Measurements from ENCODE around the gene SLC15A5.

SLC15A5 gene

GRCh38 chr12:16174282-16174681 lies 103.2 kb downstream of the SLC15A5 start:
- no peak for DNase-seq
- ATAC-seq = no peak

DNA sequence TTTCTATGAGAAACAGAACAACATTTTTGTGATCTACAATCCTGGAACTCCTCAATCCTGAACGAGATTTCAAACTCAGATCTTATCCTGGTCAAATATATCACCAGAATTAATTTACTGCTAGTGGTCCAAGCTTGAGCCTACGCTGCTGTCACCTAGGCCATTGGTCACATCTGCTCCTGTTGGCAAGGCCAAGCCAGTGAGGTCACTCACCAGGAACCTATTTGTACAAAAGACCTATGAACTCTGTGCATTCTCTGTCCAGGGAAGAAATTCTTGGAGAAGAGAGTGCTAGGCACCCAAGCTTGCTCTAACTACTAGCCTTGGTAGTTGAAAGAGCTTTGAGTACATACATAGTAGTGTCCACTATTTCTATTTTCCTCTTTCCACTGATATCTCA lies 106.1 kb downstream of the SLC15A5 start:
- no peak for ATAC-seq
- no peak for DNase-seq

DNA sequence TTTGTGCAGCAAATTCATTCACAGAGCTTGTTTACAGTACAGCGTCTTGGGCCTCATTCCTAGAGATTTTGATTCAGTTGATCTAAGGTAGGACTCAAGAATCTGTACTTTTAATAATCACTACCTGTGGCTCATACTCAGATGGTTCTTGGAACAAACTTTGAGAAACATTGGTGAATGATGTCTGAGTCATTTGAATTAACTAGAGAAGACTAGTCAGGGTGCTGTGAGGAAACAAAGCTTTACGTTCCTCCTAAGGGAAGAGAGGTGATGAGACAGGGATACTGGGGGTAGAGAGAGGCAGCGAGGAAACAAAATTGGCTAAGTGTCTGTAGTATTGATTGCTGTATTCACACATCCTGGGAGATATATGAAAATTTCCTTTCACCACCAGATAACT lies 109.4 kb downstream of the SLC15A5 start:
- DNase-seq (no peak), ATAC-seq (no peak)

DNA sequence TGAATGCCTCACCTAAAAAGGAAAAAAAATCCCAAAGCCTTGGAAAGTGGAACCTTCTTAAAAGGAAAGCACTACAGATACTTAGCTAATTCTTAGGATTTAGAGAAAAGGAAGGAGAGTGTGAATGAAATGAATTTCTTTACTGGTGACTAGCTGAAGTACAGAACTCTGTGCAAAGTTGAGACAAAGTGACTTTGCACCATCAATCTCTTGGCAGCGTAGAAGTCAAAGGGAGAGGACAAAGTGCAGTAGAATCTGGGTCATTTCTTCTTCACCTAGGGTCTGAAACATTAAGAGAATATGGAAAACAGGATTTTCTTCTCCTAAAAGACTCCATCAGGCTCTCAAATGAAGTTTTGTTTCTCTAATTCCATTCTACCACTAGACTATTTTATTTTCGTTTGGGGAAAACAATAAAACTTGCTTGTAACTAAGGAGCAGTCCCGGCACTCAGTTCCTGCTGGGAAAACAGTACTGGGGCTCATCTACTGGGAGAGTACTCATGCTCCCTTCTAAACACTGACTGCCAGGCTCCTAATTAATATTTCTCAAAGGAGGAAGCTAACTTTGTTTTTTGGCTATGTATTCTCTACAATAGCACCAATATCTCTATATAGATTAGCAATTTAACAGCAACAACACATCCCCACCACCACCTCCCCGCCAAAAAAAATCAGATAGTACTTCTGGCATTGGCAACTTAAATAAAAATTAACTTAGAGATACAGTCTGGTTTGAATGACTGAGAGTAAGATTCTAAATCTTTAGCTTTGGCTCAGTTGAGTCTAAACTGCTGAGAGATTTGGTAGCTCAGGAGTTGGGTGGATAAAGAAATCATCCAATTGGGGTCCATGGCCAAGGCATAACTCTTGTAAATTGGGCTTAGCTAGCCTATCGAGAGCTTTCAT lies 110.7 kb downstream of the SLC15A5 start:
- ATAC-seq = no peak
- DNase-seq = no peak

- ATAC-seq = no peak
- DNase-seq = no peak
Measured at GRCh38 chr12:16165506-16165905, 112.0 kb downstream of the SLC15A5 start.

- ATAC-seq = no peak
- DNase-seq = no peak
Measured at GRCh38 chr12:16163901-16164300, 113.6 kb downstream of the SLC15A5 start.

GRCh38 chr12:16163146-16163545 lies 114.3 kb downstream of the SLC15A5 start:
- ATAC-seq = no peak

DNA sequence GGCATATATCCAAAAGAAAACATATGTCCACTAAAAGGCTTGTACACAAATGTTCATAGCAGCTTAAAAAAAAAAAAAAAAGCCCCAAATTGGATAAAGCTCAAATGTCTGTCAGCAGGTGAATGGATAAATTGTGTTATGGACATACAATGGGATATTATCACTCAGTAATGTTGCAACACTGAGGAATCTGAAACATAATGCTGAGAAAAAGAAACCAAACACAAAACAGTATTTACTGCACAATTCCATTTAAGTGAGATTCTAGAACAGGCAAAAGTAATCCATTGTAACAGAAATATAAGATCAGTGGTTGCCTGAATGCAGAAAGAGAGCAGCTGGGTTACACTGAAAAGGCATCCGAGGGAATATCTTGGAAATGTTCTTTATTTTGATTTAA lies 117.9 kb downstream of the SLC15A5 start:
- ATAC-seq (no peak), DNase-seq (no peak)

More at GRCh38 chr12:16163146-16163545, 114.3 kb downstream of the SLC15A5 start:
- DNase-seq = no peak

- no peak for DNase-seq
- ATAC-seq = no peak
Measured at GRCh38 chr12:16158050-16158449, 119.4 kb downstream of the SLC15A5 start.

GRCh38 chr12:16155938-16156337 lies 121.5 kb downstream of the SLC15A5 start:
- DNase-seq (no peak), ATAC-seq (no peak)

- ATAC-seq (no peak), DNase-seq (no peak)
Measured at GRCh38 chr12:16154990-16155389, 122.5 kb downstream of the SLC15A5 start.

DNA sequence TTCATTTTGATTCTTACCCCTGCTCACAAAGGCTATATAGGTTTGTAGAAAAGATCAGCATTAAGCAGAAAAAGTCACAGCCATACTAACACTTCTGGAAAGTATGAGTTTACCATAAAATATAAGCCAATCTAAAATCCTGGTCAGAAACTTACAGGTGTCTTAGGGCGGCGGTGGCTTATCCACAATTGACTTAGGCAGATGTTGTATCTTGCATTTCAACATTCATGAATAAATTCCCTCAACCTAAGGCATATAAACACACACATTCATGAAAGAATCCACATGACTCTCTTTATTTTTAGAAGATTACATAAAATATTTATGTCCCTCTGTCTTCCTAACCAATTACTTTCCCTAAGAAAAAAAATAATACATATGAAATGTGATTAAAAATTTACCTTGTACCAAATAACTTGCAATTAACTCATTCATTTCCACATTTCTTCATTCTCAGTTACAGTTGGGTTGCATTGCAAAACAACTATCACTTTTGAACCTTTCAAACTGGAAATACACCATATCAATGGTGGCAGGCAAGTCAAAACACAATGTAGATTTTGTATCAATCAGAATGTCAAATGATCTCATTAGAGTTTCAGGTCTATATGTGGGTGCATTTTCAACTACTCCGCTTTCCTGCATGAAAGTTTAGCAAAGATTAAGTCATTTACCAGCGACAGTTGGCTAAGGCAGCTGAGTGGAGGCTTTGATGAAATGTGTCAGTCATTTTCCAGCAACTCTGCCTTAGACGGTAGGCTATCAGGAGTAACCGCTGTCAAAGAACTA lies 124.4 kb downstream of the SLC15A5 start:
- ATAC-seq = no peak
- no peak for DNase-seq

DNA sequence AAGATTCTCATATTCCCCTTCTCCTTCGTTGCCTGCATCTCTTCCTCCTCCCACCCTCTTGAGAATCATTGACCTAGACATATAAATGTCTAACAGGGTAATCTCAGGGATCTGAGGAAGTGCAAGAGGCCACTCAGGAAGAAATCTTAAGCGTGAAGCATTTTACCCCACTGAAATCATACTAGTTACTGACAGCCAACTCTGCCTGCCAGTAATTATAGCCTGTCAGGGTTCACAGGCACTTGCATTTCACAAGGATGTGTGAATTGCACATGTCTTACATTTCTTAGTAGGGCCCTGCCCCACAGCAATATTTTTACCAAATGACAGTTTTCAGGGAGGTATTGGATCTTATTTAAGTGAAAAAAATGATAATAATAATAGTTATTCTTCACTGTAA lies 127.2 kb downstream of the SLC15A5 start:
- DNase-seq = no peak
- ATAC-seq = no peak

- no peak for ATAC-seq
- DNase-seq = no peak
Measured at GRCh38 chr12:16148938-16149337, 128.5 kb downstream of the SLC15A5 start.
